T-helper 2 cell treated with Interferon-gamma antibody and Interleukin-4, amounts not matched to agents 5 μg/mL and 100 μg/mL, for 36 hours (primary cell): Measurements from ENCODE around the gene TTYH1.
"Not testable (repeated sequence)": the region's sequence is repeated elsewhere in the genome, so short reads cannot be mapped to it uniquely, and the experiment has no call there.

ENCODE experiments used
- DNase-seq: peaks from one replicate; pipeline ENCODE4 v3.0.0; 2021; ENCODE audit warnings: low spot score
- H3K27ac Mint-ChIP-seq: one replicate; pipeline ENCODE4 v1.8.0; 2021; ENCODE audit warnings: mild to moderate bottlenecking, mixed read lengths
- H3K27me3 Mint-ChIP-seq: one replicate; pipeline ENCODE4 v1.8.0; 2021; ENCODE audit warnings: low read depth, mixed read lengths
- H3K36me3 Mint-ChIP-seq: one replicate; pipeline ENCODE4 v1.8.0; 2021; ENCODE audit warnings: low read depth, mixed read lengths
- H3K4me1 Mint-ChIP-seq: one replicate; pipeline ENCODE4 v1.8.0; 2021; ENCODE audit warnings: low read depth, mixed read lengths
- H3K4me3 Mint-ChIP-seq: one replicate; pipeline ENCODE4 v1.8.0; 2022; ENCODE audit warnings: mild to moderate bottlenecking, moderate library complexity, mixed read lengths
- H3K9me3 Mint-ChIP-seq: one replicate; pipeline ENCODE4 v1.8.0; 2021; ENCODE audit warnings: mixed read lengths

Gene TTYH1

GRCh38 chr19:54432144-54432738 lies 17.0 kb downstream of the TTYH1 start:
- Mint-ChIP-seq H3K4me1 (peaks cover 6% of the 10 kb centered on the region), H3K27ac (peak overlapping the region; percentile 50), H3K9me3 (no peaks in the 10 kb centered on the region), H3K27me3 (peaks cover 5% of the 10 kb centered on the region), H3K4me3 (no peak overlapping the region), H3K36me3 (peaks cover 1% of the 10 kb centered on the region)
- DNase-seq = no peak

GRCh38 chr19:54433697-54434096 lies 18.4 kb downstream of the TTYH1 start:
- no peak for DNase-seq
- Mint-ChIP-seq H3K9me3 (no peaks in the 10 kb centered on the region), H3K4me3 (no peak overlapping the region), H3K4me1 (peaks cover 6% of the 10 kb centered on the region), H3K36me3 (peaks cover 1% of the 10 kb centered on the region), H3K27me3 (peaks cover 5% of the 10 kb centered on the region), H3K27ac (no peak overlapping the region)

GRCh38 chr19:54434112-54434872 lies 19.0 kb downstream of the TTYH1 start:
- Mint-ChIP-seq H3K36me3 (peaks cover 1% of the 10 kb centered on the region), H3K27me3 (peaks cover 4% of the 10 kb centered on the region), H3K4me1 (peaks cover 6% of the 10 kb centered on the region), H3K4me3 (no peak overlapping the region), H3K9me3 (no peaks in the 10 kb centered on the region), H3K27ac (no peak overlapping the region)
- DNase-seq = no peak

- H3K9me3 Mint-ChIP-seq = no peaks in the 10 kb centered on the region
- H3K4me1 Mint-ChIP-seq = peaks cover 6% of the 10 kb centered on the region
- peaks cover 2% of the 10 kb centered on the region for H3K27me3 Mint-ChIP-seq
- peaks cover 1% of the 10 kb centered on the region for H3K36me3 Mint-ChIP-seq
- peak overlapping the region; percentile 5 for H3K4me3 Mint-ChIP-seq
- no peak for DNase-seq
- H3K27ac Mint-ChIP-seq = peak overlapping the region; percentile 38
Measured at GRCh38 chr19:54434873-54435214, 19.6 kb downstream of the TTYH1 start.

- peaks cover 6% of the 10 kb centered on the region for H3K4me1 Mint-ChIP-seq
- H3K4me3 Mint-ChIP-seq = no peak overlapping the region
- H3K27me3 Mint-ChIP-seq = peaks cover 2% of the 10 kb centered on the region
- peaks cover 1% of the 10 kb centered on the region for H3K36me3 Mint-ChIP-seq
- no peak overlapping the region for H3K27ac Mint-ChIP-seq
- no peak for DNase-seq
- H3K9me3 Mint-ChIP-seq = no peaks in the 10 kb centered on the region
Measured at GRCh38 chr19:54435551-54436016, 20.3 kb downstream of the TTYH1 start.

GRCh38 chr19:54436031-54436523 lies 20.8 kb downstream of the TTYH1 start:
- Mint-ChIP-seq H3K36me3 (peaks cover 3% of the 10 kb centered on the region), H3K4me3 (no peak overlapping the region), H3K4me1 (peaks cover 6% of the 10 kb centered on the region), H3K27me3 (peaks cover 2% of the 10 kb centered on the region), H3K9me3 (no peaks in the 10 kb centered on the region), H3K27ac (no peak overlapping the region)
- no peak for DNase-seq

GRCh38 chr19:54436628-54437252 lies 21.5 kb downstream of the TTYH1 start:
- Mint-ChIP-seq H3K27me3 (no peaks in the 10 kb centered on the region), H3K36me3 (peaks cover 5% of the 10 kb centered on the region), H3K9me3 (no peaks in the 10 kb centered on the region), H3K27ac (no peak overlapping the region), H3K4me1 (peaks cover 5% of the 10 kb centered on the region), H3K4me3 (no peak overlapping the region)
- DNase-seq = no peak

- no peak for DNase-seq
- Mint-ChIP-seq H3K27ac (no peak overlapping the region), H3K36me3 (peaks cover 13% of the 10 kb centered on the region)
Measured at GRCh38 chr19:54439174-54439851, 24.0 kb downstream of the TTYH1 start.

GRCh38 chr19:54440641-54441040 lies 25.4 kb downstream of the TTYH1 start:
- H3K27ac Mint-ChIP-seq = no peak overlapping the region
- peaks cover 2% of the 10 kb centered on the region for H3K4me1 Mint-ChIP-seq
- peaks cover 19% of the 10 kb centered on the region for H3K36me3 Mint-ChIP-seq
- no peak overlapping the region for H3K4me3 Mint-ChIP-seq
- H3K9me3 Mint-ChIP-seq = no peaks in the 10 kb centered on the region
- DNase-seq = no peak
- H3K27me3 Mint-ChIP-seq = no peaks in the 10 kb centered on the region

More at GRCh38 chr19:54439174-54439851, 24.0 kb downstream of the TTYH1 start:
- Mint-ChIP-seq H3K4me3 (no peak overlapping the region), H3K27me3 (no peaks in the 10 kb centered on the region), H3K9me3 (no peaks in the 10 kb centered on the region), H3K4me1 (peaks cover 7% of the 10 kb centered on the region)

- Mint-ChIP-seq H3K4me1 (peaks cover 10% of the 10 kb centered on the region), H3K27me3 (peaks cover 2% of the 10 kb centered on the region), H3K27ac (no peak overlapping the region), H3K4me3 (no peak overlapping the region), H3K9me3 (no peaks in the 10 kb centered on the region), H3K36me3 (peaks cover 34% of the 10 kb centered on the region)
- no peak for DNase-seq
Measured at GRCh38 chr19:54444737-54445136, 29.5 kb downstream of the TTYH1 start.

- H3K27me3 Mint-ChIP-seq, H3K9me3 Mint-ChIP-seq, H3K4me3 Mint-ChIP-seq, DNase-seq, H3K27ac Mint-ChIP-seq: not testable (repeated sequence)
- Mint-ChIP-seq H3K36me3 (peaks cover 43% of the 10 kb centered on the region), H3K4me1 (peaks cover 21% of the 10 kb centered on the region)
Measured at GRCh38 chr19:54446349-54446748, 31.1 kb downstream of the TTYH1 start.

- no peaks in the 10 kb centered on the region for H3K9me3 Mint-ChIP-seq
- peak overlapping the region; percentile 100 for H3K27ac Mint-ChIP-seq
- DNase-seq = peak; percentile 37
- peaks cover 19% of the 10 kb centered on the region for H3K4me1 Mint-ChIP-seq
- peak overlapping the region; percentile 100 for H3K4me3 Mint-ChIP-seq
- peaks cover 55% of the 10 kb centered on the region for H3K36me3 Mint-ChIP-seq
- peaks cover 2% of the 10 kb centered on the region for H3K27me3 Mint-ChIP-seq
Measured at GRCh38 chr19:54448040-54448773, 32.9 kb downstream of the TTYH1 start.
